ENCODE results near the gene CRHR1.

The CRHR1 gene

DNA sequence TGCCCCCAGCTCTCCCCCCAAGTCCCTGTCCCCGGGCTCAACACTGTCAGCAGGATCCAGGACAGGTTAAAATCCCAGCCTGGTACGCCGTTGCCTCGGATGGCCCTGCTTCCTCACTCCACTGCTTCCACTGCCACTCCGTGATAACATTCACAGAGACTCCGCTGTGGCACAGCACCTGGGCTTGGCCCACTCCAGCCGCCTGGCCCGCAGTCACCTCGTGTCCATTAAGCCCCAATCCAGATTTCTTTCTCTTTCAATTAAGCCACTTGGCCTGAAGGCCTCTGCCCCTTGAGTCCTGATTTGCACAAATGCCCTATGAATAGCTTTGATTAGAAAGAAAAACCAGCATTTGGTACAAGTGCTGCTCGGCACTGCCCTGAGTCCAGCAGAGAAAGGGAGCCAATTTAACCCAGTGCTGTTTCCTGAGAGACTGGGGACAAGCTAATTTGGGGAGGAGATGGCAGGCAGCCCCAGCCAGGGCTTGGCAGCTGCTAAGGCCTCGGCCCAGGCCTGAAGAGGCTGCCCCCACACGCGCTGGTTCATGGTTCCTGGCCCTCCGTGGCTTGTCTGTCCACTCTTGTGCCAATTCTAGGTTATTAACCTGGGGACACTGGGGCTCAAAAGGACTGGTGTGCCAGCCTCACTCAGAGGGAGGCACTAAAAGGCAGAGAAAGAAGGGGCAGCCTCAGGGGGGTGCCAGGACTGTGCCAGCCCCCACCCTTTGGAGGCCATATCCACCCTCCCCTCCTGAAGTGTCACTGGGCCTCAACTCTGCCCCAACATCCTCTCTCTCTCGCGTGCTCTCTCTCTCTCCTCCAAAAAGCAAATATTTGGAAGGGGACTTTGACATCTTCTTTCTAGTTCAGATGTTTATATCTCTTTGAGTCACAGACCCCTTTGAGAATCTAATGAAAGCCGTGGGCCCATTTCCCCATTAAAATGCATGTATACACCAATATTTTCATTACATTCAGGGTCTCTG, 30.8 kb downstream of the CRHR1 start:
- CTCF ChIA-PET: interaction anchor here (1.0 to 7.7 kb wide), 3 partner anchors 17 to 223 kb away, joined by 3 to 48 read pairs (median 3); no protein-coding TSS in a partner anchor
- TF ChIP-seq, protein P1, sequence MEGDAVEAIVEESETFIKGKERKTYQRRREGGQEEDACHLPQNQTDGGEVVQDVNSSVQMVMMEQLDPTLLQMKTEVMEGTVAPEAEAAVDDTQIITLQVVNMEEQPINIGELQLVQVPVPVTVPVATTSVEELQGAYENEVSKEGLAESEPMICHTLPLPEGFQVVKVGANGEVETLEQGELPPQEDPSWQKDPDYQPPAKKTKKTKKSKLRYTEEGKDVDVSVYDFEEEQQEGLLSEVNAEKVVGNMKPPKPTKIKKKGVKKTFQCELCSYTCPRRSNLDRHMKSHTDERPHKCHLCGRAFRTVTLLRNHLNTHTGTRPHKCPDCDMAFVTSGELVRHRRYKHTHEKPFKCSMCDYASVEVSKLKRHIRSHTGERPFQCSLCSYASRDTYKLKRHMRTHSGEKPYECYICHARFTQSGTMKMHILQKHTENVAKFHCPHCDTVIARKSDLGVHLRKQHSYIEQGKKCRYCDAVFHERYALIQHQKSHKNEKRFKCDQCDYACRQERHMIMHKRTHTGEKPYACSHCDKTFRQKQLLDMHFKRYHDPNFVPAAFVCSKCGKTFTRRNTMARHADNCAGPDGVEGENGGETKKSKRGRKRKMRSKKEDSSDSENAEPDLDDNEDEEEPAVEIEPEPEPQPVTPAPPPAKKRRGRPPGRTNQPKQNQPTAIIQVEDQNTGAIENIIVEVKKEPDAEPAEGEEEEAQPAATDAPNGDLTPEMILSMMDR (IDR thresholded peaks at IDR 0.05; ENCODE audit: control extremely low read depth, extremely low read depth, low read depth, missing control alignments): no peak
- DNase-seq (ENCODE audit: extremely low spot score): no peak
- POLR2A ChIA-PET: no interaction called here

DNA sequence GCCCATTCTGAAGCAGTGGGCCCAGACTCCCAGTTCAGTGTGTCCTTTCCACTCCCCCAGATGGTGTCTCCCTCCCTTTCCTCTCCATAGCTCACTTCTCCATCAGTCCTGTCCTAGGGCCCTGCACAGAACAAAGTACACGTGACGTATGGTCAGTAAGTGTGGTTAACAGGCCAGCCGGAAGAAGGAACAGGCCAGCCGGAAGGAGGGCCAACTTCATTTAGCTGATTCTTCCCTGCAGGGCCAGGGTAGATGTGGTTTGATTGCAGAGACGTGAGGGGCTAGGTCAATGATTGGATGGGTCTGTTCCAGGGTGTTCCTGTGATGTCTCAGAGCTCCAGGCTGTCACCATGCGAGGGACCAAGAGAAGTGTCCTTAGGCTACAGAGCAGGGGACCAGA, 31.6 kb downstream of the CRHR1 start:
- ChIA-PET CTCF (interaction anchor here (0.8 to 7.7 kb wide), 4 partner anchors 16 to 224 kb away, joined by 3 to 48 read pairs (median 4); no protein-coding TSS in a partner anchor), POLR2A (no interaction called here)
- DNase-seq (ENCODE audit: extremely low spot score): no peak
- TF ChIP-seq, protein P1 (IDR thresholded peaks at IDR 0.05; ENCODE audit: control extremely low read depth, extremely low read depth, low read depth, missing control alignments): no peak

DNA sequence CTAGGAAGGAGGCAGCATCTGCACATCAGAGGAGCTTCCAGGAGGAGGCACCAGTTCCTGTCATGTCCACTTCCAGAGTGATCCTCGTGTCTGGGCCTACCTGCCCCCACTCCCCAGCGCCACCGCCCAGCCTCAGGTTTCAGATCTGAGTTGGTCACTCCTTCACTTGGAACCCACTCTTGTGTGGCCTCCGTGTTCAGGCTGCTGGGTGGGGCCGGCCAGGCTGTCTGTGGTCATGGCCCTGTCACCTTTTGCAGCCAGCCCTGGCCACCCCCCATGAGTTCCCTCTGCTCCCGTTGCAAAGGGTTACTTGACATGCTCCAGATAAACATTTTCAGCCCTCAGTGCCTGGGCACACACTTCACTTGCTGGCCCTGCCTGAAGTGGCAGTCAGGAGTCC, 33.9 kb downstream of the CRHR1 start:
- TF ChIP-seq, protein P1 (IDR thresholded peaks at IDR 0.05; ENCODE audit: control extremely low read depth, extremely low read depth, low read depth, missing control alignments): no peak
- POLR2A ChIA-PET: no interaction called here
- DNase-seq (ENCODE audit: extremely low spot score): no peak
- CTCF ChIA-PET: interaction anchor here (7.7 kb wide), 1 partner anchor 14 kb away, joined by 48 read pairs; no protein-coding TSS in a partner anchor

DNA sequence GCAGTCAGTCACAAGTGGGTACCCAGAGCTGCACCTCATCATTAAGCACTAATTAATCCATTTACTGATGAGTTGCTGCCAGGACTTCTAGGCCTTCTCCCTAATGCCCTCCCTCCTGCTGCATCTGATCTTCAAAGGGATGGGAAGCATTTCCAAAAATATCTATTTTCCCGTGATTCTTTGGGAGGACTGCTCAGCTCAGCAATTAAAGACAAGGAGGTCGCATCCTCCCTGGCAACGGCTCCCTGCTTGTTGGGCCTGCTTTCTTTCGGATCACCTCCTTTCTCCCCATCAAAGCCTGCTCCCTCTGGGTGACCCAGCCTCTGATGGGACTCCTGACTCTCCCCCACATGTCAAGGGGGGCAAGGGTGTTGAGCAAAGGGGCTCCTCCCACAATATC, 34.6 kb downstream of the CRHR1 start:
- CTCF ChIA-PET: interaction anchor here (1.2 to 7.7 kb wide), 3 partner anchors 13 to 178 kb away, joined by 3 to 48 read pairs (median 4); no protein-coding TSS in a partner anchor

DNA sequence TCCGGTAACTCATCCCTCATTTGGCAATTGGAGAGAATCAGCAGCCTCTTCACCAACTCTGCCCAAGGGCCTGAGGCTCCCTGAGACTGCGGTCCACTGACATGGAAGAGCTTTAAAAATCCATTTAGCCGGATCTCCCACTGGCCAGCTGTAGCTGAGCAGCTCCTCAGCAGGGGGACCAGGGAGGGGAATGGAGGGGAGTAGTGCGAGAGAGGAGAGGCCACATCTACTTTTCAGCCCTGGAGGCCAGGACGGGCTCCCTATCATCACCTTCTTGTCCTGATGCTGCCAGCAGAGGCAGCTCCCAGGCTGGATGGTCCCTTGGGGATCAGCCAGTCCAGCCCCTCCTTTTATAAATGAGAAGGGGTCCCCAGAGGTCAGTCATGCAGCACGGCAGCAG, 35.5 kb downstream of the CRHR1 start:
- TF ChIP-seq, protein P1 (IDR thresholded peaks at IDR 0.05; ENCODE audit: control extremely low read depth, extremely low read depth, low read depth, missing control alignments): no peak
- DNase-seq (ENCODE audit: extremely low spot score): no peak
- ChIA-PET POLR2A (no interaction called here), CTCF (interaction anchor here (1.0 to 7.7 kb wide), 4 partner anchors 12 to 179 kb away, joined by 3 to 48 read pairs (median 4); no protein-coding TSS in a partner anchor)

More for the DNA sequence above, 34.6 kb downstream of the CRHR1 start:
- POLR2A ChIA-PET: no interaction called here
- DNase-seq (ENCODE audit: extremely low spot score): no peak
- TF ChIP-seq, protein P1 (IDR thresholded peaks at IDR 0.05; ENCODE audit: control extremely low read depth, extremely low read depth, low read depth, missing control alignments): no peak

DNA sequence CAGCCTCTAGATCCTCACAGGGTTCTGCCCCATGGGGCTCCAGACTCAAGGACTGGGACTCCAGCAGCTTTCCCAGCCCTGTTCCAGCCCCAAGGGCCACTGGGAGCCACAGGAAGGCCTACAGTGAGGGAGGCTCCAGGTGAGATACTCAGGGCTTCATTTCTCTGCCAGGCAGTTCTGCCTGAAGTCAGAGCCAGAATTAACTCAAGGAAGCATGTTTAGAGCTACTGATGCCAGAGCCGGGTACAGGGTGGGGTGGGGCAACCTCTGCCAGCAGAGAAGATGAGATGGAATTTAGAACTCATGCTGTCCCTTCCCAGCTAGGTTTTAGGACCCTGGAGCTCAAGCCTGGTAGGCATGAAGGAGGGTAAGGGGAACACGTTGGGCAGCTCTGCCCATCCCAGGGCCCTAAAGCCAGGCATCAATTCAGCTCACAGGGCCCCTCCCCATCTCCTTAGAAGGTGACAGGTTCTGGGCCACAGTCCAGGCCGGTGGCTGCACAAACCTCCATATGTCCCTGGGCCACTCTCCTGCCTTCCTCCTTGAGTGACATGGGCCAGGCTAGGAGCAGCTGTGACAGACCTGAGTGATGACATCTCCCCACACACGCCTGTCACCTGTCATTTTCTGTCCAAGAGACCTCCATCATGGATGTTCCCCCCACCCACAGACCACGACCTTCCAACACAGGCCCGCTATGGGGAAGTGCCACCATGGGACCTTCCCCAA, 36.1 kb downstream of the CRHR1 start:
- ChIA-PET CTCF (interaction anchor here (1.0 to 7.7 kb wide), 2 partner anchors 11 to 32 kb away, joined by 3 to 48 read pairs; no protein-coding TSS in a partner anchor), POLR2A (no interaction called here)
- TF ChIP-seq, protein P1 (IDR thresholded peaks at IDR 0.05; ENCODE audit: control extremely low read depth, extremely low read depth, low read depth, missing control alignments): no peak
- DNase-seq (ENCODE audit: extremely low spot score): no peak

All from GM10248 (cell line).